ENCODE data around the gene EVI2A. TPM values are rescaled to one million over a fixed set of nuclear protein-coding genes. Genes with fewer than 3 reads are reported as not detected.
"Not testable (repeated sequence)": the region's sequence is repeated elsewhere in the genome, so short reads cannot be mapped to it uniquely, and the experiment has no call there.

Gene EVI2A
- total RNA-seq, 2 donors from 2014 or later, result 2.6 to 7.4 TPM

DNA sequence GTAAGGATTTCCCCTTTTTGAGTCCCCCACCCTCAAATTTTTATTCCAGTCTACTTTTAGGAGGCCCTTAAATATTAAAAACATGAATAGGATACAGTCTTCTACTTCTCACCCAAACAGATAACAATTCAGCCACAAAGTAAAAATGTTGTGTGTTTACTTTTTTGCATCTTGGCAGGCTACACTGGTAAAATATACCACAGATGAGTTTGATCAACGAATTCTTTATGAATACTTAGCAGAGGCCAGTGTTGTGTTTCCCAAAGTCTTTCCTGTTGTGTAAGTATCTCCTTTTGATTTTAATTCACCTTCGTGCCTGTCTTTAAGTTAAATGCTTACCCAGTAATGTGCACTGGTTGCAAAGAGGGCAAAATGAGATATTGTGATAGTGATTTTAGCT is 35.7 kb upstream of the EVI2A start:
- TF ChIP-seq, protein P1, sequence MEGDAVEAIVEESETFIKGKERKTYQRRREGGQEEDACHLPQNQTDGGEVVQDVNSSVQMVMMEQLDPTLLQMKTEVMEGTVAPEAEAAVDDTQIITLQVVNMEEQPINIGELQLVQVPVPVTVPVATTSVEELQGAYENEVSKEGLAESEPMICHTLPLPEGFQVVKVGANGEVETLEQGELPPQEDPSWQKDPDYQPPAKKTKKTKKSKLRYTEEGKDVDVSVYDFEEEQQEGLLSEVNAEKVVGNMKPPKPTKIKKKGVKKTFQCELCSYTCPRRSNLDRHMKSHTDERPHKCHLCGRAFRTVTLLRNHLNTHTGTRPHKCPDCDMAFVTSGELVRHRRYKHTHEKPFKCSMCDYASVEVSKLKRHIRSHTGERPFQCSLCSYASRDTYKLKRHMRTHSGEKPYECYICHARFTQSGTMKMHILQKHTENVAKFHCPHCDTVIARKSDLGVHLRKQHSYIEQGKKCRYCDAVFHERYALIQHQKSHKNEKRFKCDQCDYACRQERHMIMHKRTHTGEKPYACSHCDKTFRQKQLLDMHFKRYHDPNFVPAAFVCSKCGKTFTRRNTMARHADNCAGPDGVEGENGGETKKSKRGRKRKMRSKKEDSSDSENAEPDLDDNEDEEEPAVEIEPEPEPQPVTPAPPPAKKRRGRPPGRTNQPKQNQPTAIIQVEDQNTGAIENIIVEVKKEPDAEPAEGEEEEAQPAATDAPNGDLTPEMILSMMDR (IDR thresholded peaks at IDR 0.05), result no peak
- H3K4me1 ChIP-seq, result no peaks in the 10 kb centered on the region
- no peak overlapping the region for H3K9ac ChIP-seq (ENCODE audit: low read depth in 2 of 2, low read length in 2 of 2)
- intact Hi-C loops (cut with DNase I), result no loop called here
- DNase-seq, result no peak
- H3K9me3 ChIP-seq, result no peaks in the 10 kb centered on the region
- H3K27me3 ChIP-seq, result no peaks in the 10 kb centered on the region
- H3K4me3 ChIP-seq, result no peak overlapping the region
- no peak overlapping the region for H3K27ac ChIP-seq
- H3K36me3 ChIP-seq, result peaks cover 4% of the 10 kb centered on the region

DNA sequence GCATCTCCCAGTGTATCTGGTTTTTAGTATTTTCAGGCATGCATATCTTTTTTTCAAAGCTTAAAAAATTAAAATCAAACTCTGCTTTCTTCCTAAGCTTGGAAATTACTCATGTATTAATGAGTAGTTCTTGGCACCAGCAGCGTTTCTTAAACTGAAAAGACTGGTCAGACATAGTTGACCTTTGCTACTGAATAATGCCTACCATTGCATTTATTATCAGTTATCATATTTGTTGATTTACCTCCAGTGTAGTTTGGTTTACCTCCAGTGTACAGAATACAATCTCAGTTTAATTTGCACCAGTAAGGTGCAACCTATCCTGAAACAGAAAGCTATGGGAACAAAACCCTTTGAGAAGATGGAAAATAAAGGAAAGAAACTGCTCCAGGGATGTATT is 34.5 kb upstream of the EVI2A start:
- Histone ChIP-seq H3K9ac (ENCODE audit: low read depth in 2 of 2, low read length in 2 of 2) (no peak overlapping the region), H3K4me1 (no peaks in the 10 kb centered on the region), H3K27me3 (no peaks in the 10 kb centered on the region), H3K9me3 (no peaks in the 10 kb centered on the region), H3K27ac (no peak overlapping the region), H3K4me3 (no peak overlapping the region), H3K36me3 (peaks cover 4% of the 10 kb centered on the region)
- intact Hi-C loops (cut with DNase I), result no loop called here
- TF ChIP-seq, protein P1 (IDR thresholded peaks at IDR 0.05), result no peak
- DNase-seq, result no peak

DNA sequence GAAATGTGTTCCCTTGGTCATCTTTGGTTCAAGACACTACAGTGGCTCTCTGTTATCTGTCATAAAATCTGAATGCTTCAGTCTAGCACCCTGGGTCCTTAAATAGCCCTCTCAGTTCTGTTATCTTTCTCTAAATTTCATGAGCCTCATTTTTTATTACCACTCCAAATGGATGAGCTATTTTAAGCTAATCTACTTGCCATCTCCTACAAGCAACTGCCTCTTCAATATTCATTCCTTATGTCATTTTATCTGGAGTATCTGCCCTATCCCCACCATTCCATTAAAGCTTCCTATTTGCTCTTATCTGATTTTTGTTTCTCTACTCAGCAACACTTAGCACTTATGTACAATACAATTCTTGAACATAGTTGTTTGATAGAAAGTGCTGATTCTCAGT is 28.0 kb upstream of the EVI2A start:
- TF ChIP-seq, protein P1 (IDR thresholded peaks at IDR 0.05), result no peak
- Histone ChIP-seq H3K9ac (ENCODE audit: low read depth in 2 of 2, low read length in 2 of 2) (no peak overlapping the region), H3K27ac (no peak overlapping the region), H3K27me3 (no peaks in the 10 kb centered on the region), H3K36me3 (no peaks in the 10 kb centered on the region), H3K9me3 (no peaks in the 10 kb centered on the region), H3K4me1 (no peaks in the 10 kb centered on the region), H3K4me3 (no peak overlapping the region)
- intact Hi-C loops (cut with DNase I), result no loop called here
- DNase-seq, result no peak

DNA sequence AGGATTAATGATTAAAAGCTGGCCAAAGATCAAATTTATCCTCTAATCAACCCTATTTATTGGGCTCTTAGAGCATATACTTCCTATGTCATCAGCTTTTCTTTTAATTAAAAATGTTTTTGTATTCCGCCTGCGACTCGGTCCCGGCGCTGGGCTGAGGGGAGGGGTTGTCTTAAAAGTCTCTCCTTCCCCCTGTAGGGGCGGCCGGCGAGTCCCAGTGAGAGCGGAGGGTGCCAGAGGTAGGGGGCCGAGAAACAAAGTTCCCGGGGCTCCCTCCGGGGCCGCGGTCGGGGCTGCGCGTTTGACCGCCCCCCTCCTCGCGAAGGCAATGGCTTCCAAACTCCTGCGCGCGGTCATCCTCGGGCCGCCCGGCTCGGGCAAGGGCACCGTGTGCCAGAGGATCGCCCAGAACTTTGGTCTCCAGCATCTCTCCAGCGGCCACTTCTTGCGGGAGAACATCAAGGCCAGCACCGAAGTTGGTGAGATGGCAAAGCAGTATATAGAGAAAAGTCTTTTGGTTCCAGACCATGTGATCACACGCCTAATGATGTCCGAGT is 23.8 kb upstream of the EVI2A start:
- H3K36me3 ChIP-seq; H3K9me3 ChIP-seq; H3K27me3 ChIP-seq; H3K4me3 ChIP-seq; H3K9ac ChIP-seq (ENCODE audit: low read depth in 2 of 2, low read length in 2 of 2); H3K4me1 ChIP-seq; intact Hi-C loops (cut with DNase I); H3K27ac ChIP-seq; DNase-seq: not testable (repeated sequence)

DNA sequence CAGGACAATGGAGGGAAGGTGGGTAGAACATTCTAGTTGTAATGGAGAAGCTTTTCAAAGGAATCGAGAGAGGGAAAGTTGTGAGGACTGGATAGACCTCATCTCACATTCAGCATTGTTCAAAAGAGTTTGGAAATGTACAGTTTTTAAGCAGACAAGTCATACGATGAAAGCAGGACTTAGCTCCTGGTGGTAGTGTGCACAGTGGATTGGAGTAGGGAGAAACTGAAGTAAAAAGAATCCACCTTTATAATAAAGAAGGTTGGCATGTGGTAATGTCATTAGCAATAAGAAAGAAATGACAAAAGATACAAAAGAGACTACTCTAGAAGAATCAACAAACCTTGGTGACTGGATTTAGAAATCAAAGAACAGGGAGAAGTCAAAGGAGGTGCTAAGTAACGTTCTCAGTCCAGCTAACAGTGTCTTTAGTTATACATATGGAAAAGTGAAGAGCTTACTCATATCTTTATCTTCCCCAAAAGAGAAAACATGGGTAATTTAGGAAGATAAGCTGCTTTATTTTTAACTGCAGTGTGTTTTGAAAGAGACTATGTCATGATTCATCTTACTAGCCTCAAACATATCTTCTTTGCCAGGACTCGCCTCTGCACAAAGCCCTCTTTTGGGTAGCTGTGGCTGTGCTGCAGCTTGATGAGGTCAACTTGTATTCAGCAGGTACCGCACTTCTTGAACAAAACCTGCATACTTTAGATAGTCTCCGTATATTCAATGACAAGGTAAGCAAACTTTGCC is 18.7 kb upstream of the EVI2A start:
- TF ChIP-seq, protein P1 (IDR thresholded peaks at IDR 0.05), result no peak
- H3K9ac ChIP-seq (ENCODE audit: low read depth in 2 of 2, low read length in 2 of 2), result no peak overlapping the region
- H3K4me1 ChIP-seq, result no peaks in the 10 kb centered on the region
- H3K27me3 ChIP-seq, result no peaks in the 10 kb centered on the region
- no peak overlapping the region for H3K27ac ChIP-seq
- peaks cover 5% of the 10 kb centered on the region for H3K36me3 ChIP-seq
- no peak overlapping the region for H3K4me3 ChIP-seq
- no peak for DNase-seq
- intact Hi-C loops (cut with DNase I), result no loop called here
- no peaks in the 10 kb centered on the region for H3K9me3 ChIP-seq

DNA sequence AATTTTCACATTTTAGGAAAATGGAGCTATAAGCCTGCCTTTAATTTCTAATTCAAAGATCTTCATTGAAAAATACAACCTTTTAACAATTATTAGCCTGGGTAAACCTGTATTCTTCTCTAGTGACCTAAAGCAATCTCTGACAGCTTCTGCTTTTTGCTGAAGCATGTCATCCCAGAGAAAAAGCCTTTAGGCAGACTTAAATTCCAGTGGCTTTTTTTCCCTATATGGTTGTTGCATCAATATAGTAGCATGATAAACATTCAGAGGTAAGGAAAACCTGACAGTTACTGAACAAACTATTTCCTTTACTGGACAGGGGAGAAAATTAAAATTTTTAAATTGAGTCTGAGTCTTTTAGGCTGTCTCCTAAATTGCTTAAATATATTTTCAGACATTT is 7.8 kb upstream of the EVI2A start:
- H3K4me3 ChIP-seq, result no peak overlapping the region
- no peaks in the 10 kb centered on the region for H3K27me3 ChIP-seq
- TF ChIP-seq, protein P1 (IDR thresholded peaks at IDR 0.05), result no peak
- H3K9me3 ChIP-seq, result no peaks in the 10 kb centered on the region
- no peak for DNase-seq
- no peaks in the 10 kb centered on the region for H3K36me3 ChIP-seq
- H3K27ac ChIP-seq, result no peak overlapping the region
- no peak overlapping the region for H3K9ac ChIP-seq (ENCODE audit: low read depth in 2 of 2, low read length in 2 of 2)
- intact Hi-C loops (cut with DNase I), result no loop called here
- H3K4me1 ChIP-seq, result no peaks in the 10 kb centered on the region
